ENCODE results near the gene LBH. TPM values are rescaled to one million over a fixed set of nuclear protein-coding genes. Genes with fewer than 3 reads are reported as not detected.
A peak's percentile ranks its signal among the peaks of the same experiment; 100 is the strongest.

LBH gene
- total and polyA plus RNA-seq, 4 experiments from 2014 or later, result 119 to 364 (median 236) TPM

DNA sequence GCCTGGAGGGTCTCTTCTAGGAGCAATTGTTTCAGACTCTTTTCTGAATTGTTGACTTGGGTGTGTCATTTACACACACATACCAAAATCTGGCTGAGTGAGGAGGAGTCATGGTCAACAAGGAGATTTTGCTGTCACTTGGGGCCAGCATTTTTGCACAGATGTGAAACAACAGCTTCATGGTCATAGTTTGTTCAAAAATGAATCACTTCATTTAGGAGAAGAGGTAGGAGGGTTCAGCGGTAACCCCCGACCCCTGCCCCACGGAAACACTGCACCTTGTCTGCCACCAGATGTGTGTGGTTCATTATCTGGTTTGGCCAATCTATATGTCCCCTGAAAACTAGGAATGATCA lies 42.2 kb downstream of the LBH start:
- intact Hi-C loops (cut with micrococcal nuclease), result no loop called here
- peak overlapping the region in 1 of 7 donors; percentile 6 for H3K27ac Mint-ChIP-seq

DNA sequence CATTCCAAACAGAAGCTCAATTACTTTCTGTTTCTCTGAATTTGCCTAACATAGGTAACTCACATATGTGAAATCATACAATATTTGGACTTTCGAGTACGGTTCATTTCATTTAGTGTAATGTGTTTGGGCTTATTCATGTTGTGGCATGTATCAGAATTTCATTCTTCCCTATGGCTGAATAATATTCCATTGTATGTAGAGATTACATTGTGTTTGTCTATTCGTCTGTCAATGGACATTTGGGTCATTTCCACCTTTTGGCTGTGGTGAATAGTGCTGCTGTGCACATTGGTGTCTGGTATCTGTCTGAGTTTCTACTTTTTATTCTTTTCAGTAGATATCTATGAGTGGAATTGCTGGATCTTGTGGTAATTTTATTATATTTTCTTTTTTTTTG lies 43.9 kb downstream of the LBH start:
- H3K9me3 ChIP-seq (ENCODE audit: control insufficient read depth in 1 of 2, low read length in 2 of 2), result no peaks in the 10 kb centered on the region
- no peaks in the 10 kb centered on the region for H3K36me3 ChIP-seq (ENCODE audit: insufficient read depth, low read length)
- Mint-ChIP-seq H3K4me3 (no peak overlapping the region), H3K9me3 (no peaks in the 10 kb centered on the region), H3K4me1 (peaks cover 14 to 25% (median 14%) of the 10 kb centered on the region in 4 donors), H3K36me3 (no peaks in the 10 kb centered on the region), H3K27me3 (no peaks in the 10 kb centered on the region), H3K27ac (no peak overlapping the region)
- no peaks in the 10 kb centered on the region for H3K4me1 ChIP-seq (ENCODE audit: insufficient read depth, low read length)
- POLR2A ChIA-PET (ENCODE audit: partially characterized antibody), result no interaction called here
- CTCF ChIA-PET (ENCODE audit: partially characterized antibody), result interaction anchor here (1.3 to 1.4 kb wide), 2 partner anchors 10 to 60 kb away, joined by 3 to 4 read pairs; no protein-coding TSS in a partner anchor
- no peaks in the 10 kb centered on the region for H3K27me3 ChIP-seq (ENCODE audit: insufficient read depth, low read length)
- no peak for DNase-seq
- intact Hi-C loops (cut with micrococcal nuclease), result no loop called here
- H3K27ac ChIP-seq (ENCODE audit: low read depth, low read length), result no peak overlapping the region
- no peak overlapping the region for H3K4me3 ChIP-seq (ENCODE audit: low read length in 2 of 2)

More for the DNA sequence above, 42.2 kb downstream of the LBH start:
- H3K4me1 Mint-ChIP-seq, result peaks cover 15 to 34% (median 21%) of the 10 kb centered on the region in 4 donors
- H3K36me3 ChIP-seq (ENCODE audit: insufficient read depth, low read length), result no peaks in the 10 kb centered on the region
- no peaks in the 10 kb centered on the region for H3K36me3 Mint-ChIP-seq
- H3K9me3 ChIP-seq (ENCODE audit: control insufficient read depth in 1 of 2, low read length in 2 of 2), result no peaks in the 10 kb centered on the region
- H3K4me3 ChIP-seq (ENCODE audit: low read length in 2 of 2), result no peak overlapping the region
- DNase-seq, result no peak
- ChIA-PET POLR2A (ENCODE audit: partially characterized antibody) (interaction anchor here (0.5 to 1.7 kb wide), 3 partner anchors 10 to 128 kb away, joined by 3 to 5 read pairs (median 4); no protein-coding TSS in a partner anchor), CTCF (ENCODE audit: partially characterized antibody) (no interaction called here)
- H3K27me3 Mint-ChIP-seq, result no peaks in the 10 kb centered on the region
- peaks cover 6% of the 10 kb centered on the region for H3K4me1 ChIP-seq (ENCODE audit: insufficient read depth, low read length)
- H3K4me3 Mint-ChIP-seq, result no peak overlapping the region
- no peak overlapping the region for H3K27ac ChIP-seq (ENCODE audit: low read depth, low read length)
- no peaks in the 10 kb centered on the region for H3K9me3 Mint-ChIP-seq
- H3K27me3 ChIP-seq (ENCODE audit: insufficient read depth, low read length), result no peaks in the 10 kb centered on the region

DNA sequence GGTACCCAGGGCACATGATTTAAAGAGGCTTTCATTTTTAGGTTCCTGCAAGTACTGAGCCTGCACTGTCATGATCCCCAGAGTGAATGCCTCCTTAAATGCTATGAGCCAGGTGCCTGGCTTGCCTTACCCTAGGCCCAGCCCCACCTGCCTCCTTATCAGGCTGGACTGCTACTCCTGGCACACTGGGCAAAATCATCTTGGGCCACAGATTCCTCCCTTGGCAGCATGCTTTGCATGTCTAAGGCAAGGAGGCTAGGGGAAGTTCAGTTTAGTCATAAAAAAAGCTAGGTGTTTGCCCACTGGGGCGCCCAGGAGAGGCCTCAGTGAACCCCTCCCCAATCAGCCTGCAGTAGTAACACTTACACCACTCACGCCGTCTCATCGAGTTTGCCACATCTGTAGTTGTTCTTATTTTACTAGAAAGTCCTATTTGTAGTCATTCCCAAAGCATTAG lies 45.1 kb downstream of the LBH start:
- H3K4me1 ChIP-seq (ENCODE audit: insufficient read depth, low read length), result no peaks in the 10 kb centered on the region
- H3K27me3 Mint-ChIP-seq, result no peaks in the 10 kb centered on the region
- H3K4me3 ChIP-seq (ENCODE audit: low read length in 2 of 2), result no peak overlapping the region
- POLR2A ChIA-PET (ENCODE audit: partially characterized antibody), result interaction anchor here (1.6 kb wide), 1 partner anchor 9 kb away, joined by 5 read pairs; no protein-coding TSS in a partner anchor
- H3K36me3 Mint-ChIP-seq, result no peaks in the 10 kb centered on the region
- H3K27me3 ChIP-seq (ENCODE audit: insufficient read depth, low read length), result no peaks in the 10 kb centered on the region
- no peak for DNase-seq
- H3K27ac ChIP-seq (ENCODE audit: low read depth, low read length), result no peak overlapping the region
- no peak overlapping the region for H3K4me3 Mint-ChIP-seq
- no peak overlapping the region for H3K27ac Mint-ChIP-seq
- H3K36me3 ChIP-seq (ENCODE audit: insufficient read depth, low read length), result no peaks in the 10 kb centered on the region
- H3K9me3 Mint-ChIP-seq, result no peaks in the 10 kb centered on the region
- no peaks in the 10 kb centered on the region for H3K9me3 ChIP-seq (ENCODE audit: control insufficient read depth in 1 of 2, low read length in 2 of 2)
- CTCF ChIA-PET (ENCODE audit: partially characterized antibody), result no interaction called here
- intact Hi-C loops (cut with micrococcal nuclease), result no loop called here
- peaks cover 8 to 18% (median 10%) of the 10 kb centered on the region in 4 donors for H3K4me1 Mint-ChIP-seq

DNA sequence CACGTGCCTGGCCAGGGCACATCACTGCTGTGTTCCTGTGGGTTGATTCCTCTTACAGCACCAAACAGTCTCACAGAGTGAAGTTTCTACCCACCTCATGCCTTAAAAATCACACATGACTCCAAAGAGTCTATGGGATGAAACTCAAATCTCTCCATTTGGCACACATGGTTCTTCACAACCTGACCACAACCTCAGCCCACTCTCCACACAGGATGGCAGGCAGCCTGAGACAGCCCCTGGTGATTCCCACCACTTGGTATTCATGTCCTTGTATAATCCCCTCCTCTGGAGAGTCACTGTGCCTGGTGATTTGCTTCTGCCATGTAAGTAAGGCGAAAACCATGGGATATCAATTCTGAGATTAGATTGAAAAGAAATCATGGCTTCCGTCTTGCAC lies 46.2 kb downstream of the LBH start:
- H3K9me3 Mint-ChIP-seq, result no peaks in the 10 kb centered on the region
- H3K9me3 ChIP-seq (ENCODE audit: control insufficient read depth in 1 of 2, low read length in 2 of 2), result no peaks in the 10 kb centered on the region
- H3K4me1 Mint-ChIP-seq, result peaks cover 6 to 15% (median 8%) of the 10 kb centered on the region in 4 donors
- CTCF ChIA-PET (ENCODE audit: partially characterized antibody), result no interaction called here
- intact Hi-C loops (cut with micrococcal nuclease), result no loop called here
- DNase-seq, result no peak
- no peaks in the 10 kb centered on the region for H3K36me3 ChIP-seq (ENCODE audit: insufficient read depth, low read length)
- H3K4me3 ChIP-seq (ENCODE audit: low read length in 2 of 2), result no peak overlapping the region
- no peak overlapping the region for H3K4me3 Mint-ChIP-seq
- H3K27ac Mint-ChIP-seq, result peak overlapping the region in 2 of 7 donors; percentile 24 to 37
- H3K27ac ChIP-seq (ENCODE audit: low read depth, low read length), result no peak overlapping the region
- no peaks in the 10 kb centered on the region for H3K36me3 Mint-ChIP-seq
- H3K27me3 ChIP-seq (ENCODE audit: insufficient read depth, low read length), result no peaks in the 10 kb centered on the region
- H3K4me1 ChIP-seq (ENCODE audit: insufficient read depth, low read length), result no peaks in the 10 kb centered on the region
- POLR2A ChIA-PET (ENCODE audit: partially characterized antibody), result interaction anchor here (1.6 kb wide), 1 partner anchor 10 kb away, joined by 5 read pairs; no protein-coding TSS in a partner anchor
- H3K27me3 Mint-ChIP-seq, result no peaks in the 10 kb centered on the region

DNA sequence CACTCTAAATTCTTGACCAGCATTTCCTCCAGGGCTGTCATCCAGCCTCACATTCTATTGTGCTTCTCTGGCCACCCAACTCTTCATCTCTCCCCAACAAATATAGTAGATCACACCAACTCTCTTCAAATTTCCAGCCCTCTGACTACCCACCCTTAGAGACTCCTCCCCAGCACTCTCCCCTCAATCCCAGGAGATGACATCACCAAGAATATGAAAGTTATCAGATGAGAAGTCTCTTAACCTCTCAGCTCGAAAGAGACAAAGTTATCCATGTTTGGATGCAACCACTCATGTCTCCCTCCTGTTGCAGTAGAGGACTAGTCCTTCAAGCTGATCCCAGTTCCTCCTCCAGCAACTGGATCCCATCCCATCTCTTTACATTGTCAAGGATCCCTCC lies 47.1 kb downstream of the LBH start:
- no peak for DNase-seq
- Histone ChIP-seq H3K27me3 (ENCODE audit: insufficient read depth, low read length) (no peaks in the 10 kb centered on the region), H3K27ac (ENCODE audit: low read depth, low read length) (no peak overlapping the region), H3K36me3 (ENCODE audit: insufficient read depth, low read length) (no peaks in the 10 kb centered on the region), H3K4me3 (ENCODE audit: low read length in 2 of 2) (no peak overlapping the region), H3K4me1 (ENCODE audit: insufficient read depth, low read length) (no peaks in the 10 kb centered on the region), H3K9me3 (ENCODE audit: control insufficient read depth in 1 of 2, low read length in 2 of 2) (no peaks in the 10 kb centered on the region)
- Mint-ChIP-seq H3K36me3 (no peaks in the 10 kb centered on the region), H3K4me3 (no peak overlapping the region), H3K27ac (peak overlapping the region in 1 of 7 donors; percentile 78), H3K9me3 (no peaks in the 10 kb centered on the region), H3K4me1 (peaks cover 6 to 15% (median 7%) of the 10 kb centered on the region in 4 donors), H3K27me3 (no peaks in the 10 kb centered on the region)
- ChIA-PET CTCF (ENCODE audit: partially characterized antibody) (no interaction called here), POLR2A (ENCODE audit: partially characterized antibody) (no interaction called here)
- intact Hi-C loops (cut with micrococcal nuclease), result no loop called here

DNA sequence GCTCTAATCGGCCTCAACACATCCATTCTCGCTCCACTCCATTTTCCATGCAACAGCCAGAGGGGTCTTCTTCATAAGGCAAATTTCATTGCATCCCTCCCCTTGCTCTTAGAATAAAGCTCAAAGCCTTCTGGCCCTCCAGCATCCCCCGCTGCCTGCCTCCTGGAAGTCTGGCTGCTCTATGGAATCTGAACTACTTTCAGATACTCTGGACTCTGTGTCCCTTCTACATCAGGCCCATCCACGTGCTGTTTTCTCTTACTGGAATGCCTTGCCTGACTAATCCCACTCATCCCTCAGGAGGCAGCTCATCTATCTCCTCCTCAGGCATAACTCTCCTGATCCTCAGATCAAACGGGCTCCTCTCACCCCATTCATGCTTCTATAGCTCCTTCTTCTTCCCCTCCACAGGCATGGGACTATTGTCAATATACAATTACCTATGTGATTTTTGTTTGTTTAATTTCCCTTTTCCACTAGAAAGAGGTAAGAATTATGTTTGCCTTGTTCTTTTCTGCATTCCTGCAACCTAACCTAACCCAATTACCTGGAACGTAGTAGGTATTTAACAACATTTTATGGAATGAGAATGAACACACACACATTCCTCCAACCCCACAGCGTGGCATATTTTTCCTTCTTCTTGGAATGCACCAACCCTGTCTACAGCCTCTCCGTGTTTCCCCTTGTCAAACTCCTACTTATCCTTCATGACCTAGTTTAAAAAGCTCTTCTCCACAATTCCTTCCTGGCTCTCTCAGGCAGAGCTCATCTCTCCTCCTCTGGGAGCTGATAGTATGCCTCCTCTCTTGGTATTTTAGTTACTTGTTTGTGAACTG lies 49.5 kb downstream of the LBH start:
- Mint-ChIP-seq H3K9me3 (no peaks in the 10 kb centered on the region), H3K36me3 (no peaks in the 10 kb centered on the region), H3K27ac (no peak overlapping the region), H3K4me1 (peaks cover 4 to 15% (median 6%) of the 10 kb centered on the region in 4 donors), H3K27me3 (no peaks in the 10 kb centered on the region), H3K4me3 (no peak overlapping the region)
- H3K27me3 ChIP-seq (ENCODE audit: insufficient read depth, low read length), result no peaks in the 10 kb centered on the region
- H3K9me3 ChIP-seq (ENCODE audit: control insufficient read depth in 1 of 2, low read length in 2 of 2), result no peaks in the 10 kb centered on the region
- H3K36me3 ChIP-seq (ENCODE audit: insufficient read depth, low read length), result no peaks in the 10 kb centered on the region
- intact Hi-C loops (cut with micrococcal nuclease), result loop anchor here (5.0 kb wide), 1 partner anchor 36 kb away; no protein-coding TSS in a partner anchor
- no peak overlapping the region for H3K4me3 ChIP-seq (ENCODE audit: low read length in 2 of 2)
- H3K27ac ChIP-seq (ENCODE audit: low read depth, low read length), result no peak overlapping the region
- ChIA-PET POLR2A (ENCODE audit: partially characterized antibody) (interaction anchor here (0.7 to 2.5 kb wide), 2 partner anchors 13 to 41 kb away, joined by 3 to 11 read pairs; no protein-coding TSS in a partner anchor), CTCF (ENCODE audit: partially characterized antibody) (interaction anchor here (1.4 kb wide), 1 partner anchor 11 kb away, joined by 5 read pairs; no protein-coding TSS in a partner anchor)
- H3K4me1 ChIP-seq (ENCODE audit: insufficient read depth, low read length), result no peaks in the 10 kb centered on the region
- no peak for DNase-seq

DNA sequence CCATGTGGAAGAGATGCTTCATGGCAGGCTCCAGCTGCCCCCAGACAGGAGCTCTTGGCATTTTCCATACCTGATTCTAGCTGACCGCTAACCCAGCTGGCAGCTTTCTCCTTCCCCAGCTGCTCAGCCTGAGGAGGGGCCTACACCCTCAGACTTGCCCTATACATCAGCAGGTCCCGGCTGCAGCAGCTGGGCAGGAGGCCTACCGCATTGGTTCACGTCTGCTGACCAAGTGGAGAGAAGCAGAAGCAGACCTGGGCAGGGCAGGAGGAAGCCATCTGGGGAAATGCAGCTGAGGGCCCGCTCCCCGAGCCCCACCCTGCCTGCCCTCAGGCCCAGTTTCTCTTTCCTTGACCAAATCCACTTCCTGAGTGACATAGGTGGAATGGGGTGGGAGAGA lies 50.7 kb downstream of the LBH start:
- ChIA-PET POLR2A (ENCODE audit: partially characterized antibody) (interaction anchor here (2.5 kb wide), 1 partner anchor 15 kb away, joined by 11 read pairs; no protein-coding TSS in a partner anchor), CTCF (ENCODE audit: partially characterized antibody) (no interaction called here)
- Mint-ChIP-seq H3K27ac (no peak overlapping the region), H3K36me3 (no peaks in the 10 kb centered on the region), H3K4me3 (no peak overlapping the region), H3K27me3 (no peaks in the 10 kb centered on the region), H3K9me3 (no peaks in the 10 kb centered on the region), H3K4me1 (peaks cover 6 to 13% (median 8%) of the 10 kb centered on the region in 4 donors)
- DNase-seq, result no peak
- H3K4me3 ChIP-seq (ENCODE audit: low read length in 2 of 2), result no peak overlapping the region
- peaks cover 2% of the 10 kb centered on the region for H3K4me1 ChIP-seq (ENCODE audit: insufficient read depth, low read length)
- no peaks in the 10 kb centered on the region for H3K27me3 ChIP-seq (ENCODE audit: insufficient read depth, low read length)
- H3K36me3 ChIP-seq (ENCODE audit: insufficient read depth, low read length), result no peaks in the 10 kb centered on the region
- H3K9me3 ChIP-seq (ENCODE audit: control insufficient read depth in 1 of 2, low read length in 2 of 2), result no peaks in the 10 kb centered on the region
- H3K27ac ChIP-seq (ENCODE audit: low read depth, low read length), result no peak overlapping the region
- intact Hi-C loops (cut with micrococcal nuclease), result loop anchor here (5.0 kb wide), 1 partner anchor 35 kb away; no protein-coding TSS in a partner anchor
